Kidney capillary endothelial cell (primary cell): ENCODE measurements around the gene CD58.
A peak's percentile ranks its signal among the peaks of the same experiment; 100 is the strongest.

Experiments
- DNase-seq: peaks from one replicate; pipeline ENCODE4 v3.0.0-alpha.2; 2018; ENCODE audit warnings: low spot score

The CD58 gene

GRCh38 chr1:116508085-116508983 is 62.5 kb downstream of the CD58 start:
- no peak for DNase-seq

- no peak for DNase-seq
Measured at GRCh38 chr1:116507631-116508030, 63.2 kb downstream of the CD58 start.

- DNase-seq, result no peak
Measured at GRCh38 chr1:116506132-116507004, 64.5 kb downstream of the CD58 start.

GRCh38 chr1:116504308-116505156 is 66.3 kb downstream of the CD58 start:
- no peak for DNase-seq

DNA sequence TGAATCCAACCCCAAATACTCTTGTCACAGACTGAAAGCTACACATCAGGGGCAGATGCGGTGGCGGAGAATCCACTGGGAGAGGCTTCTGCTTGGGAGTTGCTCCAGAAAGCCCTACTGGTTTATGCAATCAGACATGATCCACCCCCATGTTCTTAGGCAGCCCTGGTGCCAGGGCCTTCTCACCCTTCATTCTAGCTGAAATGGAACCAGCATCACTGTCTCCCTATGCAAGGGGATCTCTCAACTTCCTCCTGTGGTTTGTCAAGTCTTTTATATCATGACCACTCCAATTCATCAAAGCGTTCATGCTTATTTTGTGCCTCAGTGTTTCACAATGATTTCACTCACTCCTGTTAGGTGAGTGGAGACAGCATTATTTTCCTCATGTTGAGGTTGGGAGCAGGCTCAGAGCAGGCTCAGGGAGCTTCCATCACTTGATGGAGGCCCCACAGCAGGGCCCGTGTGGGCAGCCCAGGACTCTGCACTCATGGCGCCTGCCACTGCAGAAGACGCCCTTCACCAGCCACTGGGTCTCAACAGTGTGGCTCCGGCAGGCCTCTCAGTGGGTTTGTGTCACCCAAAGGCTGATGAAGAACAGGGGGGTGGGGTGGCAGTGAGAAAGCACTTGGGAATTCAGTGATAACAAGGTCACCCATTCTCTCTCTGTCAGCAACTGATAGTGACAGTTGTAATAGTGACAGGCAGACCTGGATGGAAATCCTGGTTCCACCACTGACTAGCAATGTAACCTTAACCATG is 67.1 kb downstream of the CD58 start:
- DNase-seq, result no peak

DNA sequence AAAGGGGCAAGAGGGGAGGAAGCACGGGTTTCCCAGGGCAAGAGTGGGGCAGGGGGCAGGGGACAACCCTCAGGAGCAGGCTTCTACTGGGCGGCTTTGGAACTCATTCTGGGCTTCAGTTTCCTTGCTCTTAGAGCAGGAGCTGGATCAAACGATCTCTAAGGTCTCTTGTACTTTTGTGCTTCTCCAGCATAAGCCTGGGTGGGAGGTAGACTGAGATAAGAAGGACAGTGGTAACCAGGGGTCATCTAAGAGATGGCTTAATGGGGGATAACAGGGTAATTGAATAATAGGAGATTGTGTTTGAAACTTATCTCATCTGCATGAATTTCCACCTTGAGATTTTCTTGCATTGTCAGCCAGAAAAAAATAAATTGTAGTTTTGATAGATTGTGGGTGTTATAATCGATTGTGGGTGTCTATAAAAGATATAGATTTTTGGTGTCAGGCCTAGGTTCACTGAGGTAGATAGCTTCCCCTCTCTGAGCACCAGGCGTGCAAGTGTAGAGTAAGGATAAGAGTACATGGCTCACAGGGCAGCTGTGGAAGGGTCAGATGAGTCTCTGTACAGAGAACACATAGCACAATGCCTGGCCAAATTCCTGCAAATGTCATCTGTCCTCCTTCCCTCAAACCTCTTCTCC is 68.0 kb downstream of the CD58 start:
- DNase-seq, result no peak

DNA sequence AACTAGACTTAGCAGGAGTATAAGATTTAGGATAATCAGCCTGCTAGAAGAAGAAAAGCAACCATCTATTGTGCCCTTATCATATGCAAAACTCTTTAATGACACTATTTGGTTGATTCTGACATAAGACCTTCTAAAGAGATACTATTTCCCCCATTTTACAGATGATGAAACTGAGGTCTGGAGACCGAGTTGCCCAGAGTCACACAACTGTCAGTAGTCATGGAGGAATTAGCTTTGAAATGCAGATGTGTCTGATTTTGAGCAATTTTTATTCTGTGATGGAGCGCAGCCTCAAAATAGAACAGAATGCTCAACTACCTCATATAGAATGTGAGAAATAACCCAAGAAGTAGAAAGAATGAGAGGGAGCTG is 69.0 kb downstream of the CD58 start:
- no peak for DNase-seq

DNA sequence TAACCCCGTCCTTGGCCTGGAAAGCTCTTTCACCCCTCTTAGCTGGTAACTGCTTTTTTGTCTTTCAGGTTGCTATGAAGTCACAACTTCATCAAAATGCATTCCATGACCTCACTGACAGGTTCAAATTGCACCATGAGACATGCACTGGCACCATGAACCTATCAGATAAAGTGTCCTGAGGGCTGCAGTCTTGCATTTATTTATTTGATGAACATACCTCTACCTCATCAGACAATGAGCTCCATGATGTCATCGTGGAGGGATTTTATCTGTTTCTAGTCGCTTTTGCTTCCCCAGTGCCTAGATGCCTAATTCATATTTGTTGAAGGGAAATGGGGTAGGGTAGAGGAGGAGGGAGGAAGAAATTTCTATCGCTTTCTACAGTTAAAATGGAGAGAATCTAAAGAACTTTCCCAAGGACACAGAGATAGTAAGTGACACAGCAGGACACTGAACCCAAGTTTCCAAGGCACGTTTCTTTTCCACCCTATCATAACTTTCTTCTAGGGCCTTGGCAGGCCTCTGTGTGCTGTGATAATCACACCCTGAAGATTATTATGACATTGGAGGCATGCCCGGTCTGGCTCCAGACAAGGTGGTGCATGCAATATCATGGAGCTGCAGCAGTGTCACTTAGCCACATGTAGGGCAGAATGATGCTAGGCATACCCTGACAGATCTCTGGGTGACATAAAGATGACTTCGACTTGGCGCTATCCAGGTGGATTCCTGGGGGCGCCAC is 69.5 kb downstream of the CD58 start:
- DNase-seq, result no peak

- peak; percentile 74 for DNase-seq
Measured at GRCh38 chr1:116498789-116499628, 71.8 kb downstream of the CD58 start.

DNA sequence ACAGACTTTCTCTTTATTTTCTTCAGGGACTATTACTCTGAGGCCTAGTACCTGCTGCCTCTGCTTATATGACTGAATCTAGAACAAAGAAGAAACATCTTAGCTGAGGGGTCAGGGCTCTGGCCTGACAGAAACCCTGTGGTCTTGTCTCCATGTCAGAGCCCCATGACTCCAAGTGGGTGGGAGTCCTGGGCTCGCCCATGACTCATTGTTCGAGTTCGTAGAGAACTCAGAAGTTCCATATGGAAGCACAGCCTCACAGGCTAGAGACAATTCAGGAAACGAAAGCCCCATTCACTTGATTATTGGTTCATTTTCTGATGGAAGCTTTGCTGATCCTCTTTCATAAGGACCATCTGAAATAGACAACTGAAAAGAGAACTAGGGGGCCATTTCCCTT is 73.2 kb downstream of the CD58 start:
- DNase-seq, result no peak

- DNase-seq, result no peak
Measured at GRCh38 chr1:116496898-116497297, 73.9 kb downstream of the CD58 start.

GRCh38 chr1:116496380-116496779 is 74.4 kb downstream of the CD58 start:
- DNase-seq, result no peak

- no peak for DNase-seq
Measured at GRCh38 chr1:116495535-116495934, 75.3 kb downstream of the CD58 start.

GRCh38 chr1:116494745-116495144 is 76.1 kb downstream of the CD58 start:
- no peak for DNase-seq

GRCh38 chr1:116494353-116494692 is 76.5 kb downstream of the CD58 start:
- no peak for DNase-seq

DNA sequence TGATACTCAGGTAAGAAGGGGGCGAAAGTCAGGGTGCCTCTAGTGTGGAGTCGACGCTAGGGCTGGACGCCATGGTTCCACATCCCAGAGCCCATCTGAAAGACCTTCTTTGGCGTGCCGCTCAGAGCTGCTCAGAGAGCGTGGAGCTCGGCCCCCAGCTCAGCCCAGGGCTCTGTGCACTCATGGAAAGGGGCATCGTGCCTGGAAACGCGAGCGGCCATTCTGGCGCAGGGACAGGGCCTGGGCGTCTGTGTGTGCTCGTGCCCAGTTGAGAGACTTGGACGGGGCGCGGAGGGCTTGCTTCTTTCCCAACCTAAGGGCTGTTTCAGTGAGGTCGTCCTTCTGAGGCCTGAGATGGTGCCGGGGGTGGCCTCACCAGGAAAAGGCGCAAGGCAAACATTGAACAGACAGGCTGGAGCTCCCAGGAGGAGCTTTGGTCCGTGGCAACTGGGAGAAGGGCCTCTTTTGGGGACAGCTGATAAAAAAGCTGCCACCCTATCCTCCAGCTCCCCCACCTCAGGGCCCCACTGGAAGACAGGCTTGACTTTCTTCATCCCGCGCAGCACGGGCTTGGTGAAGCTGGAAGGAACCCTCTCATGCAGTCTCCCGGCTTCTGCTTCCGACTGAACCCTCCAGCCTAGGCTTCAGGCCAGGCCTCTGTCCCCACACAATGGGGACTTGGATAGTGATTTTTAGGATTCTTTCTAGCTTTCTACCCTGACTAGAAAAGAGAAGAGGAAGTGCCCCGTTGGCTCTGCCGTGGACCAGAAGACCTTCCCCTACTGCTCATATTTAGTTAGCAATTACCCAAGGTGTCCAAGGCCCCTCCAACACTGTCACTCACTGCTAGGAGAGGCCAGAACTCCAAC is 77.1 kb downstream of the CD58 start:
- no peak for DNase-seq

- no peak for DNase-seq
Measured at GRCh38 chr1:116493036-116493435, 77.8 kb downstream of the CD58 start.

DNA sequence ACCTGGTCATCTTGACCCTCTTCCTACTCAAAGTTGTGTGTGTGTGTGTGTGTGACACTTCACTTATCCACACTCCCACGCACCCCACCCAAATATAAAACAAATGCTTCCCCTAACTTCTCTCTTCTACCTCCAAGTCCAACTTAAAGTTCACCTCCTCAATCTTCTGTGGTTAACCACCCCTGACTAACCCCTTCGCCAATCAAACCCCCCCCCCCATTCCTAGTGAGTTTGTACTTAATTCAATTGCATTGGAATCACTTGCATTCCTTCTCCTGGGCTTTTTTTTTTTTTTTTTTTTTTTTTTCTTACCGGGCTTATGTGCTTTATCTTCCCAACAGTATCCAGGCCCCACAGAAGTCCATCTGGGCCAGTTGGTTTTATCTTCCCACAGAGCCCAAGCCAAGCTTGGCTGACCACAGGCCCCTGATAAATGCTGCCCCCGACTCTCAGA is 78.4 kb downstream of the CD58 start:
- no peak for DNase-seq
